ENCODE results near the gene CCDC122.

The CCDC122 gene

GRCh38 chr13:43787997-43788396, 91.5 kb downstream of the CCDC122 start:
- H3K9me3 ChIP-seq (ENCODE audit: severe bottlenecking): no peaks in the 10 kb centered on the region
- no peak overlapping the region for H3K27ac ChIP-seq
- peak; percentile 28 for DNase-seq
- H3K27me3 ChIP-seq (ENCODE audit: insufficient read depth, low read depth, severe bottlenecking): no peaks in the 10 kb centered on the region
- H3K36me3 ChIP-seq: no peaks in the 10 kb centered on the region
- H3K4me3 ChIP-seq (ENCODE audit: low read depth, low read length): peak overlapping the region; percentile 44
- TF ChIP-seq CTCF (IDR thresholded peaks at IDR 0.05; ENCODE audit: low read depth, low read length): no peak

GRCh38 chr13:43787518-43787891, 92.0 kb downstream of the CCDC122 start:
- Histone ChIP-seq H3K9me3 (ENCODE audit: severe bottlenecking) (no peaks in the 10 kb centered on the region), H3K27me3 (ENCODE audit: insufficient read depth, low read depth, severe bottlenecking) (no peaks in the 10 kb centered on the region), H3K4me3 (ENCODE audit: low read depth, low read length) (peak overlapping the region; percentile 44), H3K27ac (no peak overlapping the region; the same call in 1 of the 2 replicates), H3K36me3 (no peaks in the 10 kb centered on the region)
- DNase-seq: no peak
- TF ChIP-seq CTCF (IDR thresholded peaks at IDR 0.05; ENCODE audit: low read depth, low read length): no peak

- peak; percentile 68 for DNase-seq
- 0 out of 2 replicates have a peak, but pooled peaks have one; percentile 1 for TF ChIP-seq CTCF (IDR thresholded peaks at IDR 0.05; ENCODE audit: low read depth, low read length)
- H3K4me3 ChIP-seq (ENCODE audit: low read depth, low read length): peak within 1 kb of the TSS; percentile 44
- H3K27ac ChIP-seq: peak within 1 kb of the TSS; percentile 33
- H3K27me3 ChIP-seq (ENCODE audit: insufficient read depth, low read depth, severe bottlenecking): no peaks in the 10 kb centered on the region
- H3K36me3 ChIP-seq: no peaks in the 10 kb centered on the region
- H3K9me3 ChIP-seq (ENCODE audit: severe bottlenecking): no peaks in the 10 kb centered on the region
Measured at GRCh38 chr13:43786766-43787517, 92.6 kb downstream of the CCDC122 start, which contains the start of gene ENOX1. ENOX1 (minus strand) TSS chr13:43786972.

- no peak overlapping the region; the same call in 1 of the 2 replicates for H3K27ac ChIP-seq
- no peak for DNase-seq
- H3K27me3 ChIP-seq (ENCODE audit: insufficient read depth, low read depth, severe bottlenecking): no peaks in the 10 kb centered on the region
- TF ChIP-seq CTCF (IDR thresholded peaks at IDR 0.05; ENCODE audit: low read depth, low read length): no peak
- no peaks in the 10 kb centered on the region for H3K36me3 ChIP-seq
- H3K4me3 ChIP-seq (ENCODE audit: low read depth, low read length): peak overlapping the region; percentile 44
- H3K9me3 ChIP-seq (ENCODE audit: severe bottlenecking): no peaks in the 10 kb centered on the region
Measured at GRCh38 chr13:43786472-43786765, 93.1 kb downstream of the CCDC122 start.
